ENCODE results near the gene ARL14EP.

GRCh38 chr11:30328681-30329080 lies 5.8 kb downstream of the ARL14EP start:
- TF ChIP-seq REST (IDR thresholded peaks at IDR 0.05; ENCODE audit: insufficient read depth in 1 of 2, low read depth in 2 of 2, low read length in 1 of 2), result no peak
- no peak for TF ChIP-seq CTCF (IDR thresholded peaks at IDR 0.05)
- no peak for TF ChIP-seq SIN3A (IDR thresholded peaks at IDR 0.05; ENCODE audit: borderline replicate concordance, insufficient read depth, low read depth, low read length)
- no peak for TF ChIP-seq POLR2AphosphoS5 (IDR thresholded peaks at IDR 0.05; ENCODE audit: low read depth, low read length)

Measured in Panc1 (cell line).